Gastroesophageal sphincter (tissue), 4 donors: ENCODE data around the gene UBXN6. TPM values are rescaled to one million over a fixed set of nuclear protein-coding genes. Genes with fewer than 3 reads are reported as not detected.

Experiments used
- ATAC-seq: fragments of 150-250 bp; one replicate; pipeline ENCODE4 v1.9.1; 2016; ENCODE audit warnings: mild to moderate bottlenecking, moderate library complexity
- H3K27ac ChIP-seq, 4 donors: fragments of 200-600 bp; sonication (generic) in 3 of 4; 1 replicate in 3 of 4; 2 replicates in 1 of 4; pipeline ENCODE4 v1.5.1; 2016 to 2019
- H3K27me3 ChIP-seq: fragments of 200-600 bp; sonication (generic); one replicate; pipeline ENCODE4 v1.5.1; 2019
- H3K36me3 ChIP-seq, 2 donors: fragments of 200-600 bp; sonication (generic); one replicate each; pipeline ENCODE4 v1.5.1; 2019; ENCODE audit warnings: control low read depth in 1 of 2
- H3K4me1 ChIP-seq, 3 donors: fragments of 200-600 bp; sonication (generic); 1 replicate in 2 of 3; 2 replicates in 1 of 3; pipeline ENCODE4 v1.5.1; 2016 to 2019; ENCODE audit warnings: control low read depth in 2 of 3
- H3K4me3 ChIP-seq, 2 donors: fragments of 200-600 bp; sonication (generic); one replicate each; pipeline ENCODE4 v1.5.1; 2019; ENCODE audit warnings: mild to moderate bottlenecking in 1 of 2, moderate library complexity in 1 of 2
- H3K9me3 ChIP-seq, 3 donors: fragments of 200-600 bp; sonication (generic); one replicate each; pipeline ENCODE4 v1.5.1; 2017 to 2019; ENCODE audit warnings: control low read depth in 2 of 3
- EP300 ChIP-seq: sonication (generic); formaldehyde crosslinking; IDR thresholded peaks from one replicate; pipeline ENCODE4 v1.6.1; 2017; ENCODE audit warnings: antibody characterized with exemption, mild to moderate bottlenecking
- POLR2A ChIP-seq, 2 donors: fragments of 450-650 bp; IDR thresholded peaks; one replicate each; pipeline ENCODE4 v1.6.1; 2017; ENCODE audit warnings: antibody characterized with exemption in 2 of 2, mild to moderate bottlenecking in 2 of 2, moderate library complexity in 1 of 2
- POLR2AphosphoS5 ChIP-seq: sonication (generic); formaldehyde crosslinking; IDR thresholded peaks from one replicate; pipeline ENCODE4 v1.6.1; 2017; ENCODE audit warnings: antibody characterized with exemption
- WGBS, 2 donors: methylation state at CpG; one replicate each; pipeline ENCODE4 v1.1.5; 2018; ENCODE audit warnings: low coverage in 1 of 2; 5-methylcytosine and 5-hydroxymethylcytosine counted together
- total RNA-seq, 4 donors: library from RNA; depleted of rRNA; stranded (reverse); fragments of >200 nt; gene quantifications; one replicate each; pipeline ENCODE4 v1.1.0, GENCODE V29; 2016
- TF ChIP-seq, protein P1 (sequence below), 4 experiments: fragments of 200-600 bp in 2 of 4; fragments of 450-650 bp in 2 of 4; sonication (generic) in 1 of 4; IDR thresholded peaks; one replicate each; pipeline ENCODE4 v1.5.1; 2017 to 2019; ENCODE audit warnings: antibody characterized with exemption in 4 of 4, mild to moderate bottlenecking in 2 of 4, moderate library complexity in 2 of 4

The UBXN6 gene
- total RNA-seq, 4 donors from 2014 or later: 62.6 to 130 (median 80.6) TPM

DNA sequence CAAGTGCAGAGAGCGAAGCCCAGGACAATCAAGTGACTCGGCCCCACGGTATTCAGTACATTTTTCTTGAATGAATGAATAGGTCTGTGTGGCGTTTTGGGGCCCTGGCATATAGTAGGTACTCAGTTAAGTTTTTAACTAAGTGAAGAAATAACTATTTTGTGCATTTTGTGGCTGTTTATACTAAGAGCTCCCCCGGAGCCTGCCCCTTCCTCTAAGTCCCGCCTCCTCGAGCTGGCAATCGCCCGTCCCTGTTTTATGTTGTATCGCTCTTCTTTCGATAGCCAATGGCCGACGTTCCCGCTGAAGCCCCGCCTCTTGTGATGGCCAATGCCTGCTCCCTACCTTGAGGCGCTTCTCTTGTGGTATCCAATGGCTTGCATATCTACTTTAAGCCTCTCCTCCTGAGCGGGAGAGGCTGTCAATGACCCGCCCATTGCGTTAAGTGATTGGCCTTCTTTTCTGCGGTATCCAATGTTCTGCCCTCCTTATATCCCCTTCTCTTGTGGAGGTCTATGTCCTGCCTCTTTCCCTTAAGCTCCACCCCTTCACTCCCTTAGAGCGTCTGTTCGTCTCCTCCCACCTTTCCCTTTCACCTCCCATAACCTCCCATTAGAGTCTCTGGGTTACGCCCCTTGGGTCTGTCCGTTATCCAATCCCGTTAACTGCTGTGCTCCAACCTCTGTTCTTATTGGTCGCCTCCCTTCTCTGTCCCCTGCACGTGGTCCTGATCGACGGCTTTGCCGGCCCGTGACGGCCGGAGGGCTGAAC, 14.0 kb upstream of the UBXN6 start:
- TF ChIP-seq EP300 (no peak), POLR2AphosphoS5 (peak; percentile 67), POLR2A (IDR thresholded peaks at IDR 0.05) (peak in 1 of 2 donors; percentile 48)
- TF ChIP-seq, protein P1, sequence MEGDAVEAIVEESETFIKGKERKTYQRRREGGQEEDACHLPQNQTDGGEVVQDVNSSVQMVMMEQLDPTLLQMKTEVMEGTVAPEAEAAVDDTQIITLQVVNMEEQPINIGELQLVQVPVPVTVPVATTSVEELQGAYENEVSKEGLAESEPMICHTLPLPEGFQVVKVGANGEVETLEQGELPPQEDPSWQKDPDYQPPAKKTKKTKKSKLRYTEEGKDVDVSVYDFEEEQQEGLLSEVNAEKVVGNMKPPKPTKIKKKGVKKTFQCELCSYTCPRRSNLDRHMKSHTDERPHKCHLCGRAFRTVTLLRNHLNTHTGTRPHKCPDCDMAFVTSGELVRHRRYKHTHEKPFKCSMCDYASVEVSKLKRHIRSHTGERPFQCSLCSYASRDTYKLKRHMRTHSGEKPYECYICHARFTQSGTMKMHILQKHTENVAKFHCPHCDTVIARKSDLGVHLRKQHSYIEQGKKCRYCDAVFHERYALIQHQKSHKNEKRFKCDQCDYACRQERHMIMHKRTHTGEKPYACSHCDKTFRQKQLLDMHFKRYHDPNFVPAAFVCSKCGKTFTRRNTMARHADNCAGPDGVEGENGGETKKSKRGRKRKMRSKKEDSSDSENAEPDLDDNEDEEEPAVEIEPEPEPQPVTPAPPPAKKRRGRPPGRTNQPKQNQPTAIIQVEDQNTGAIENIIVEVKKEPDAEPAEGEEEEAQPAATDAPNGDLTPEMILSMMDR (IDR thresholded peaks at IDR 0.05): no peak
- Histone ChIP-seq H3K4me3 (peak overlapping the region; percentile 68 to 98), H3K9me3 (no peaks in the 10 kb centered on the region), H3K27ac (peak overlapping the region; percentile 78 to 91 (median 84)), H3K27me3 (no peaks in the 10 kb centered on the region), H3K4me1 (peaks cover 3 to 35% (median 20%) of the 10 kb centered on the region in 3 donors), H3K36me3 (peaks cover 0 to 18% of the 10 kb centered on the region in 2 donors)
- 0 to 1% methylated on average over 26 to 33 of the region's 33 CpGs for WGBS, 2 donors
- ATAC-seq: peak; percentile 96

- H3K36me3 ChIP-seq: no peaks in the 10 kb centered on the region
- H3K27ac ChIP-seq: no peak overlapping the region
- 66 to 100% methylated on average over 1 to 3 of the region's 3 CpGs for WGBS, 2 donors
- no peak overlapping the region for H3K4me3 ChIP-seq
- H3K27me3 ChIP-seq: no peaks in the 10 kb centered on the region
- TF ChIP-seq POLR2A (IDR thresholded peaks at IDR 0.05): no peak
- TF ChIP-seq POLR2AphosphoS5: no peak
- TF ChIP-seq EP300: no peak
- no peak for ATAC-seq
- H3K4me1 ChIP-seq: peaks cover 0 to 10% (median 0%) of the 10 kb centered on the region in 3 donors
- no peaks in the 10 kb centered on the region for H3K9me3 ChIP-seq
These were observed 10.2 kb upstream of the UBXN6 start for GRCh38 chr19:4467835-4468234.

GRCh38 chr19:4464815-4465581, 7.4 kb upstream of the UBXN6 start:
- 84 to 88% methylated on average over 5 to 7 of the region's 8 CpGs for WGBS, 2 donors
- no peak overlapping the region for H3K27ac ChIP-seq
- H3K36me3 ChIP-seq: no peaks in the 10 kb centered on the region
- no peaks in the 10 kb centered on the region for H3K27me3 ChIP-seq
- no peak for ATAC-seq
- no peak for TF ChIP-seq POLR2A (IDR thresholded peaks at IDR 0.05)
- no peak for TF ChIP-seq POLR2AphosphoS5
- TF ChIP-seq, protein P1 (IDR thresholded peaks at IDR 0.05): no peak
- TF ChIP-seq EP300: no peak
- H3K4me3 ChIP-seq: no peak overlapping the region
- H3K9me3 ChIP-seq: no peaks in the 10 kb centered on the region
- H3K4me1 ChIP-seq: no peaks in the 10 kb centered on the region

DNA sequence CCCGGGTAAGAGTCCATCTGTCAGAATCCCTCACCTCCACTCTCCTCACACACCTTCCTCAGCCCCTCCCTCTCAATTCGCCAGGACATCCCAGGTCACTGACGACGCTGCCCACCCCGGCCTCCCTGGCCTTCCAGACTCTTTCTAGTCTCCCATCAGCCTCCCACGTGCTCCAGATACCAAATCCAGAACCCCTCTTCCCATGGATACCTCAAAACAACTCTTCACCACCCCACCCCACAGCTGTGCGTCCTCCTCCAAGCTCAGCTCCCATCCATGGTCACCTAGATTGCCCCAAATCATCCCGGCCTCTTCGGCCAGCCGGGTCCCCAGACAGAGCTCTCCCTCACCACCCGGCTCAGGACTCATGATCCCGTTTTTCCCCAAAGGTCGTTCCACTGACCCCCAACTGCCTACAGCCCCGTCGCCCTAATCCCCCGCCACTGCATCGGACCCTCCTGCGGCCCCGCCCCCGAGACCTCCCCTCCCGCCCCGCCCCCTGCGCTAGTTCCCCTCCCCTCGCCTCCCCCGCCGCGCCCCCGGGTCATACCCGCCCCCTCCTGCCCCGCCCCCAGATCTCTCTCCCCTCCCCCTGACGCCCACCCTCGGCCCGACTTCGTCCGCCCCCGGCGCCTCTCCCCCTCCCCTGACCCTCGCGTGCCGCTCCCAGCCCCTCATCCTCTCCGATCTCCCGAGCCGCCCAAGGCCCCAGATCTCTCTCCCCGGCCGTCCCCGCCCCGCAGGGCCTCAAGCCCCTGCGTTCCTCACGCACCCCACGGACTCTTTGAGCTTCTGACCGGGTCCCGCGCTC, 546 bp downstream of the UBXN6 start:
- peaks cover 0 to 27% of the 10 kb centered on the region in 2 donors for H3K36me3 ChIP-seq
- no peaks in the 10 kb centered on the region for H3K27me3 ChIP-seq
- H3K9me3 ChIP-seq: no peaks in the 10 kb centered on the region
- 0% methylated on average over 13 to 26 of the region's 53 CpGs for WGBS, 2 donors
- H3K4me3 ChIP-seq: peak overlapping the region; percentile 52 to 75
- TF ChIP-seq, protein P1 (IDR thresholded peaks at IDR 0.05): no peak
- TF ChIP-seq POLR2A (IDR thresholded peaks at IDR 0.05) (no peak), POLR2AphosphoS5 (no peak), EP300 (no peak)
- ATAC-seq: peak; percentile 9
- peak overlapping the region; percentile 66 to 96 (median 88) for H3K27ac ChIP-seq
- peaks cover 0 to 42% (median 13%) of the 10 kb centered on the region in 3 donors for H3K4me1 ChIP-seq

- Histone ChIP-seq H3K27me3 (no peaks in the 10 kb centered on the region), H3K9me3 (no peaks in the 10 kb centered on the region), H3K27ac (peak overlapping the region; percentile 66 to 96 (median 88)), H3K4me3 (peak overlapping the region; percentile 52 to 75), H3K36me3 (peaks cover 0 to 33% of the 10 kb centered on the region in 2 donors), H3K4me1 (peaks cover 0 to 42% (median 13%) of the 10 kb centered on the region in 3 donors)
- TF ChIP-seq, protein P1 (IDR thresholded peaks at IDR 0.05): no peak
- no peak for TF ChIP-seq EP300
- TF ChIP-seq POLR2A (IDR thresholded peaks at IDR 0.05): no peak
- peak; percentile 17 for TF ChIP-seq POLR2AphosphoS5
- 4 to 7% methylated on average over 3 to 9 of the region's 9 CpGs for WGBS, 2 donors
- peak; percentile 20 for ATAC-seq
These were observed 1.1 kb downstream of the UBXN6 start for GRCh38 chr19:4456476-4456842.
